GM12878 (cell line): ENCODE measurements around the gene MORF4L2. TPM values are rescaled to one million over a fixed set of nuclear protein-coding genes. Genes with fewer than 3 reads are reported as not detected.

Experiments used
- BHLHE40 ChIP-seq, 2 experiments: fragments of 450-650 bp in 1 of 2; IDR thresholded peaks; 2 replicates each; pipeline ENCODE4 v1.6.1; 2011 to 2017; ENCODE audit warnings: low read depth in 2 of 2, borderline replicate concordance in 1 of 2, improper control_type of control experiment in 1 of 2, low read length in 1 of 2, mild to moderate bottlenecking in 1 of 2
- HCFC1 ChIP-seq: fragments of 150-350 bp; IDR thresholded peaks from 2 replicates; pipeline ENCODE4 v1.6.1; 2014; ENCODE audit warnings: low read length
- JUND ChIP-seq: IDR thresholded peaks from 2 replicates; pipeline ENCODE4 v1.6.1; 2012; ENCODE audit warnings: low read depth, mild to moderate bottlenecking, low read length, improper control_type of control experiment, moderate library complexity
- MTA2 ChIP-seq: fragments of 450-650 bp; IDR thresholded peaks from 2 replicates; pipeline ENCODE4 v1.6.1; 2016; ENCODE audit warnings: low read depth, mild to moderate bottlenecking, moderate library complexity
- NR2C2 ChIP-seq: IDR thresholded peaks from 2 replicates; pipeline ENCODE4 v1.6.1; 2011; ENCODE audit warnings: borderline replicate concordance, low read depth; ENCODE audit not compliant: control insufficient read depth, insufficient read length
- RAD21 ChIP-seq: IDR thresholded peaks from 2 replicates; pipeline ENCODE4 v1.6.1; 2011; ENCODE audit warnings: mild to moderate bottlenecking, low read depth, low read length, moderate library complexity; ENCODE audit not compliant: insufficient read depth
- YY1 ChIP-seq: IDR thresholded peaks from 2 replicates; pipeline ENCODE4 v1.6.1; 2011; ENCODE audit warnings: low read depth, mild to moderate bottlenecking, low read length
- ZNF217 ChIP-seq: fragments of 450-650 bp; IDR thresholded peaks from 2 replicates; pipeline ENCODE4 v1.6.1; 2017; ENCODE audit warnings: antibody characterized with exemption, mild to moderate bottlenecking
- polyA plus RNA-seq, 11 experiments: library from polyadenylated mRNA; depleted of rRNA in 4 of 11; unstranded in 6 of 11; stranded (reverse) in 5 of 11; fragments of >200 nt; fragmentation: Nextera tagmentation in 4 of 11; fragmentation: Illumina TruSeq in 1 of 11; extraction: Ambion mirVana in 4 of 11; extraction: Trizol in 1 of 11; gene quantifications; 1 replicate in 1 of 11; 2 replicates in 10 of 11; pipeline versions ENCODE4 v1.2.1 to v1.2.3, GENCODE V29; 2011 to 2016; ENCODE audit warnings: inconsistent platforms in 2 of 11, missing spikeins in 2 of 11, low read depth in 1 of 11
- total RNA-seq, 4 experiments: library from RNA; depleted of rRNA in 3 of 4; stranded (reverse); fragments of >200 nt in 3 of 4; fragmentation: Illumina TruSeq in 1 of 4; extraction: Trizol in 1 of 4; gene quantifications; 2 replicates each; pipeline versions ENCODE4 v1.2.1 to v1.2.3, GENCODE V29; 2013 to 2021
- TF ChIP-seq, protein P1 (sequence below): IDR thresholded peaks from 2 replicates; pipeline ENCODE4 v1.6.1; 2012; ENCODE audit warnings: mild to moderate bottlenecking, low read depth, low read length
- TF ChIP-seq, protein P2 (sequence below), 3 experiments: IDR thresholded peaks in 2 of 3; conservative IDR thresholded peaks in 1 of 3; 2 replicates each; pipeline ENCODE4 v1.5.1; 2011; ENCODE audit warnings: low read depth in 3 of 3, low read length in 3 of 3, mild to moderate bottlenecking in 3 of 3, control low read depth in 2 of 3, moderate library complexity in 2 of 3, inconsistent platforms in 1 of 3, mixed read lengths in 1 of 3; ENCODE audit not compliant: control insufficient read depth in 2 of 3, insufficient read depth in 1 of 3; ENCODE audit errors: extremely low read depth in 1 of 3
- TF ChIP-seq, protein P3 (sequence below): fragments of 450-650 bp; IDR thresholded peaks from 2 replicates; pipeline ENCODE4 v1.6.1; 2017; ENCODE audit warnings: mild to moderate bottlenecking, low read depth, inconsistent platforms; ENCODE audit not compliant: poor library complexity, severe bottlenecking
- TF ChIP-seq, protein P4 (sequence below): fragments of 450-650 bp; IDR thresholded peaks from 2 replicates; pipeline ENCODE4 v1.6.1; 2017; ENCODE audit warnings: mild to moderate bottlenecking

MORF4L2 gene
- total and polyA plus RNA-seq, 10 of the 15 experiments (the other 5 are each of a cell fraction or from before 2014, with no cell fraction given) = 118 to 311 (median 199) TPM

DNA sequence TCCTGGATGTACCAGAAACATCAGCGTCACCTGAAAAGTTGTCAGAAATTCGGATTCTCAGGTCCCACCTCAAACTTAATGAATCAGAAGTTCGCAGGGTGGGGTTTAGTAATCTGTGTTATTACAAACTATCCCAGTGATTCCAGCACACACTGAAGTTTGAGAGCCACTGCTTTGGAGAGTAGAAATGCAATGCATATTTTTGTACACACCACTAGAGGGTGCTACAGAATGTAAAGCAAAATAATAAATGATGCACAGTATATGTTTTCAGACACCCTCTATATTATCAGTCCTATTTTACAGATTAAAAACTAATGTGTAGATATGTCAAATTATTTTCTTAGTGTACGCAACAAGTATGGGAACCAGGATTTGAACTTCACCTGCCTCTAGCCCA, 2.4 kb upstream of the MORF4L2 start (continued):
- TF ChIP-seq, protein P1, sequence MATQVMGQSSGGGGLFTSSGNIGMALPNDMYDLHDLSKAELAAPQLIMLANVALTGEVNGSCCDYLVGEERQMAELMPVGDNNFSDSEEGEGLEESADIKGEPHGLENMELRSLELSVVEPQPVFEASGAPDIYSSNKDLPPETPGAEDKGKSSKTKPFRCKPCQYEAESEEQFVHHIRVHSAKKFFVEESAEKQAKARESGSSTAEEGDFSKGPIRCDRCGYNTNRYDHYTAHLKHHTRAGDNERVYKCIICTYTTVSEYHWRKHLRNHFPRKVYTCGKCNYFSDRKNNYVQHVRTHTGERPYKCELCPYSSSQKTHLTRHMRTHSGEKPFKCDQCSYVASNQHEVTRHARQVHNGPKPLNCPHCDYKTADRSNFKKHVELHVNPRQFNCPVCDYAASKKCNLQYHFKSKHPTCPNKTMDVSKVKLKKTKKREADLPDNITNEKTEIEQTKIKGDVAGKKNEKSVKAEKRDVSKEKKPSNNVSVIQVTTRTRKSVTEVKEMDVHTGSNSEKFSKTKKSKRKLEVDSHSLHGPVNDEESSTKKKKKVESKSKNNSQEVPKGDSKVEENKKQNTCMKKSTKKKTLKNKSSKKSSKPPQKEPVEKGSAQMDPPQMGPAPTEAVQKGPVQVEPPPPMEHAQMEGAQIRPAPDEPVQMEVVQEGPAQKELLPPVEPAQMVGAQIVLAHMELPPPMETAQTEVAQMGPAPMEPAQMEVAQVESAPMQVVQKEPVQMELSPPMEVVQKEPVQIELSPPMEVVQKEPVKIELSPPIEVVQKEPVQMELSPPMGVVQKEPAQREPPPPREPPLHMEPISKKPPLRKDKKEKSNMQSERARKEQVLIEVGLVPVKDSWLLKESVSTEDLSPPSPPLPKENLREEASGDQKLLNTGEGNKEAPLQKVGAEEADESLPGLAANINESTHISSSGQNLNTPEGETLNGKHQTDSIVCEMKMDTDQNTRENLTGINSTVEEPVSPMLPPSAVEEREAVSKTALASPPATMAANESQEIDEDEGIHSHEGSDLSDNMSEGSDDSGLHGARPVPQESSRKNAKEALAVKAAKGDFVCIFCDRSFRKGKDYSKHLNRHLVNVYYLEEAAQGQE = no peak
- TF ChIP-seq, protein P2, sequence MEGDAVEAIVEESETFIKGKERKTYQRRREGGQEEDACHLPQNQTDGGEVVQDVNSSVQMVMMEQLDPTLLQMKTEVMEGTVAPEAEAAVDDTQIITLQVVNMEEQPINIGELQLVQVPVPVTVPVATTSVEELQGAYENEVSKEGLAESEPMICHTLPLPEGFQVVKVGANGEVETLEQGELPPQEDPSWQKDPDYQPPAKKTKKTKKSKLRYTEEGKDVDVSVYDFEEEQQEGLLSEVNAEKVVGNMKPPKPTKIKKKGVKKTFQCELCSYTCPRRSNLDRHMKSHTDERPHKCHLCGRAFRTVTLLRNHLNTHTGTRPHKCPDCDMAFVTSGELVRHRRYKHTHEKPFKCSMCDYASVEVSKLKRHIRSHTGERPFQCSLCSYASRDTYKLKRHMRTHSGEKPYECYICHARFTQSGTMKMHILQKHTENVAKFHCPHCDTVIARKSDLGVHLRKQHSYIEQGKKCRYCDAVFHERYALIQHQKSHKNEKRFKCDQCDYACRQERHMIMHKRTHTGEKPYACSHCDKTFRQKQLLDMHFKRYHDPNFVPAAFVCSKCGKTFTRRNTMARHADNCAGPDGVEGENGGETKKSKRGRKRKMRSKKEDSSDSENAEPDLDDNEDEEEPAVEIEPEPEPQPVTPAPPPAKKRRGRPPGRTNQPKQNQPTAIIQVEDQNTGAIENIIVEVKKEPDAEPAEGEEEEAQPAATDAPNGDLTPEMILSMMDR (IDR thresholded peaks at IDR 0.05 in 2 of 3, conservative IDR thresholded peaks at IDR 0.05 in 1 of 3; ENCODE audit: control insufficient read depth in 2 of 3, extremely low read depth in 1 of 3, insufficient read depth in 1 of 3, low read depth in 3 of 3, low read length in 3 of 3) = peak; percentile 57 to 63 (median 59)
- TF ChIP-seq BHLHE40 (IDR thresholded peaks at IDR 0.05; ENCODE audit: borderline replicate concordance in 1 of 2, low read depth in 2 of 2, low read length in 1 of 2) = no peak
- TF ChIP-seq RAD21 = peak; percentile 32
- TF ChIP-seq YY1 = no peak
- TF ChIP-seq, protein P3, sequence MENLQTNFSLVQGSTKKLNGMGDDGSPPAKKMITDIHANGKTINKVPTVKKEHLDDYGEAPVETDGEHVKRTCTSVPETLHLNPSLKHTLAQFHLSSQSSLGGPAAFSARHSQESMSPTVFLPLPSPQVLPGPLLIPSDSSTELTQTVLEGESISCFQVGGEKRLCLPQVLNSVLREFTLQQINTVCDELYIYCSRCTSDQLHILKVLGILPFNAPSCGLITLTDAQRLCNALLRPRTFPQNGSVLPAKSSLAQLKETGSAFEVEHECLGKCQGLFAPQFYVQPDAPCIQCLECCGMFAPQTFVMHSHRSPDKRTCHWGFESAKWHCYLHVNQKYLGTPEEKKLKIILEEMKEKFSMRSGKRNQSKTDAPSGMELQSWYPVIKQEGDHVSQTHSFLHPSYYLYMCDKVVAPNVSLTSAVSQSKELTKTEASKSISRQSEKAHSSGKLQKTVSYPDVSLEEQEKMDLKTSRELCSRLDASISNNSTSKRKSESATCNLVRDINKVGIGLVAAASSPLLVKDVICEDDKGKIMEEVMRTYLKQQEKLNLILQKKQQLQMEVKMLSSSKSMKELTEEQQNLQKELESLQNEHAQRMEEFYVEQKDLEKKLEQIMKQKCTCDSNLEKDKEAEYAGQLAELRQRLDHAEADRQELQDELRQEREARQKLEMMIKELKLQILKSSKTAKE = no peak
- TF ChIP-seq HCFC1 = no peak
- no peak for TF ChIP-seq JUND
- TF ChIP-seq, protein P4, sequence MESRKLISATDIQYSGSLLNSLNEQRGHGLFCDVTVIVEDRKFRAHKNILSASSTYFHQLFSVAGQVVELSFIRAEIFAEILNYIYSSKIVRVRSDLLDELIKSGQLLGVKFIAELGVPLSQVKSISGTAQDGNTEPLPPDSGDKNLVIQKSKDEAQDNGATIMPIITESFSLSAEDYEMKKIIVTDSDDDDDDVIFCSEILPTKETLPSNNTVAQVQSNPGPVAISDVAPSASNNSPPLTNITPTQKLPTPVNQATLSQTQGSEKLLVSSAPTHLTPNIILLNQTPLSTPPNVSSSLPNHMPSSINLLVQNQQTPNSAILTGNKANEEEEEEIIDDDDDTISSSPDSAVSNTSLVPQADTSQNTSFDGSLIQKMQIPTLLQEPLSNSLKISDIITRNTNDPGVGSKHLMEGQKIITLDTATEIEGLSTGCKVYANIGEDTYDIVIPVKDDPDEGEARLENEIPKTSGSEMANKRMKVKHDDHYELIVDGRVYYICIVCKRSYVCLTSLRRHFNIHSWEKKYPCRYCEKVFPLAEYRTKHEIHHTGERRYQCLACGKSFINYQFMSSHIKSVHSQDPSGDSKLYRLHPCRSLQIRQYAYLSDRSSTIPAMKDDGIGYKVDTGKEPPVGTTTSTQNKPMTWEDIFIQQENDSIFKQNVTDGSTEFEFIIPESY = no peak
- no peak for TF ChIP-seq ZNF217
- no peak for TF ChIP-seq NR2C2
- TF ChIP-seq MTA2 = no peak
